GM18499 (cell line): ENCODE measurements around the gene SH2D3A.
"Not testable (repeated sequence)": the region's sequence is repeated elsewhere in the genome, so short reads cannot be mapped to it uniquely, and the experiment has no call there.

Experiments used
- ATAC-seq: cut with Tn5 transposase; IDR thresholded peaks from one replicate; pipeline ENCODE4 v1.9.1; 2021; ENCODE audit warnings: moderate number of reproducible peaks; ENCODE audit not compliant: insufficient read depth, unreplicated experiment

Gene SH2D3A

DNA sequence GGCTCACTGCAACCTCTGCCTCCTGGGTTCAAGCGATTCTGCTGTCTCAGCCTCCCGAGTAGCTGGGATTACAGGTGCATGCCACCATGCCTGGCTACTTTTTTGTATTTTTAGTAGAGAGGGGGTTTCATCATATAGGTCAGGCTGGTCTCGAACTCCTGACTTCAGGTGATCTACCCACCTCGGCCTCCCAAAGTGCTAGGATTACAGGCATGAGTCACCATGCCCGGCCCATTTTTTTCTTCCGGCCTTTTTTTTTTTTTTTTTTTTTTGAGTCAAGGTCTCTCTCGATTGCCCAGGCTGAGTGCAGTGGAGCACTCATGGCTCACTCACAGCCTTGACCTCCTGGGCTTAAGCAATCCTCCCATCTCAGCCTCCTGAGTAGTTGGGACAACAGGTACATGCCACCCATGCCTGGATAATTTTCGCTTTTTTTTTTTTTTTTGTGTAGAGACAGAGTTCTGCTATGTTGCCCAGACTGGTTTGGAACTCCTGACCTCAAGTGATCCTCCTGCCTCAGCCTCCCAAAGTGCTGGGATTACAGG lies 4.9 kb downstream of the SH2D3A start:
- not testable (repeated sequence) for ATAC-seq

DNA sequence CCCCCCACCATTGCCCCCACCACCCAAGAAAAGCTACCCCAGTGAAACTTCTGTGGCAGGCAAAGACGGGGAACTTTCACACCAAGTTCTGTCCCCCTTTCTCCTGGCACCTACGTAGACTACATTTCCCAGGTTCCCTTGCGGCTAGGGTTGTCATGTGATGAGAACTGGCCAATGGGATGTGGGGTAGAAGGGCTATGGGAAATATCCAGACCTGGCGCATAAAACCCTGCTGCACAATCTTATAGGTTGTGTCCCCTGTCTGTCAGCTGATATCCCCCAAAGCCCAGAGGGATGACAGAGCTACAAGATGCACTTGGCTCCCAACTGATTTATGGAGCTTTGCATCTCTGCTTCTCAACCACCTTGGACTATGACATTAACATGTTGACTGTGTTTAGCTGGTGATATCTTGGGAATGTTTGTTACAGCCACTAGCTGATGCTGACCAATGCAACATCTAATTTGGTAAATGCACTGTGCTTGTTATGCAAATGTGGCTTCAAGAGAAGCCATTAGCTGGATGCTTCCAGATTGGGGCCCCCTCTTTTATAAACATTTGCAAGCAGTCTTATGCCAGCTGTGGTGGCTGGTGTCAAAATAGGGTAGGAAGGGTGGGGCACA lies 6.1 kb downstream of the SH2D3A start:
- no peak for ATAC-seq

DNA sequence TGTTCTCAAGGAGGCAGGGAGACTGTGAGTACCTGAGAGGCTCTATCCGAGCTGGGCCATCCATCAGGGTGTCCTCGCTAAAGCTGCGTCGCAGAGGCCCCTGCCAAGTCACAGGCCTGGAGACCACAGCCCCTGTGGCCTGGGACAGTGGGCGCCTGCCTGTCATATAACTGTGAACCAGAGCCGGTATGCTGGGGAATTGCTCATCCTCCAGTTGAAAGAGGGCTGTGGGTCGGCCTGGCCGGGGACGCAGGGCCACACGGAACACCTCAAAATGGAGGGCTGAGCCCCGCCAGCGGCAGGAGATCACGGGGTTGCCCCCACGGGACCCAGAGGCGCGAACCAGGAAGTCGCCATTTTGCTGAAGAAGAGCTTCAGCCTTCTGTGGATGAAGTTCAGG lies 6.6 kb downstream of the SH2D3A start:
- no peak for ATAC-seq

DNA sequence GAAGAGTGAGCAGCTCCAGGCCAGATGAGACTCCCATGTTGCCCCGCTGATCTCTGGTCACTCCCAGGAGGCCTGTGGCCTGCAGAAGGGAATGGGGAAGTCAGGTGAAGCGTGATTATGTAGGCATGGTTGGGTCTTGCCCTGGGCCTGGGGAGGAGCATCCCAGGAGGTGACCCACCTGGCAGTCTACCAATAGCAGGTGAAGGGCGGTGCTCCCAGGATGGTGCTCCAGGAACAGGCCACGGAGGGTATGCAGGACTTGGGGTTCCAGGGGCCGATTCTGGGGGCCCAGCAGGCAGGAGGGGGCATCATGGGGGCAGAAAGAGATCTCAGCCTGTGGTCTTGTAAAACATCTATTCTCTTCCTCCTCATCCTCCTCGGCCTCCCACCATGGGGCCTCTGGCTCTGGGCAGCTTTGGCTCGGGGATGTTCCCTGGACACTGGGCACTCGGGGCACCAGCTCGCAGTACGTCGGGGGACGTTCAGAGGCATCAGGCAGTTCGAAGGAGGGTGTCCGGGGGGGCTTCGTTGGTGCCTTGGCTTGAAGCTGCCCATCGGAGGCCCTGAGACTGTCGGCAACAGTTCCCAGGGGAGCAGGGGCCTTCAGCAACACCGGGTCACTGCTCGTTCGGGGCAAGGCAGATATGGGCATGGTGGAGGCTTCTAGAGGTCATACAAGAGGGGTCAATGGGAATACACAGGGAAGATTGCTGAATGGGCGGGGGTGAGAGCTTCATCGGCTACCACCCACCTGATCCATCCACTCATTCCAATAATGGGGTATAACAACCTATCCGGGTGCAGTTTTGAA lies 12.4 kb downstream of the SH2D3A start:
- ATAC-seq, result no peak

DNA sequence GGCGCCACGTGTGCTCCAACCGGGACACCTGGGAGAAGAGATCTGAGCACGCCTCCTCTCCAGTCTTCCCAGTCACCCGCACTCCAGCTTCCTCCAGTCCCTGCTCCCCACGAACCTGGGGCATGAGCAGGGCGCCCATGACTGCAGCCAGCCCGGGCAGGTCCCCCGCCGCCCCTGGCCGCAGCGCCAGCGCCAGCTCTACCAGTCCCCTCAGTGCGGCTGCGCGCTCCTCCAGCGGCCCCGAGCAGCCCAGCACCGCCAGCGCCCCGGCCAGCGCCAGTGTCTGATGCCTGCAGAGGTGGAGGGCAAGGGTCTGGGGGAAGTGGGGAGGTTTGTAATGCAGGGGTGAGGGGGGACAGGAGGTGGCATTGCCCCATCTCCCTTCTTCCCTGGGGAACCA lies 13.1 kb downstream of the SH2D3A start:
- ATAC-seq, result no peak

DNA sequence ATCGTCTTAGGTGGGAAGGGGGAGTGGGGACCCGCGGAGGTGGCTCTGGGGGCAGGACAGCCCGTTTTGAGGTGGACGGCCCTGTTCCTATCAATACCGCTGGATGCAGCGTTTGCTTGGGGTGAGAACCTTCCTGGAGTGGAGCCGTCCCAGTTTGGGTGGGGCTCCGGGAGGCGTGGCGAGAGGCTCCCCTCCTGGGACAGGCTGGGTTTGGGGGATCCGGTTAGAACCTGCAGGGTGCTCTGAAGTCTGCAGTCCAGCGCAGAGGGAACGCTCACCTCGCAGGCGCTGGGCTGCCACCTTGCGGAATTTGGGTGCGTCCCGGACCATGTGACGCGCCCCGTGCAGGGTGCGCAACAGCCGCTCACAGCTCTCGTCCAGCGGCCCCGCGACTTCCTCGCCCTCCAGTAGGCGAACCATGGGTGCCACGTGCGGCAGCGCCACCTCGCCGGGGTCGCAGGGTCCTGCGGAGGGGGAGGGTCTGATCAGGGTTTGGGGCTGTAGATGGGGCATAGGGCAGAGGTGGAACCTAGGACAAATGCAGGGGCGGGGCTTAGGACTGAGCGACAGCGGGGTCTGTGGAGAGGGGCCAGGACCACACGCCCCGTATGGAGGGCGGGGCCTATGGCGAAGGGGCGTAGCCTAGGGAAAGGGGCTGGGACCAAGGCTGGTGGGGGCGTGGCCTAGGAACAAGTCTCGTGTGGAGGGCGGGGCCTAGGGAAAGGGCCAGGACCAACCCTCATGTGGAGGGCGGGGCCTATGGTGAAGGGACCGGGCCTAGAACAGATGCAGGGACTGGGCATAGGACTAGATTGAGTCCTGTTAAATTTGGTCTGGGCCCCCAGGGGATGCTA lies 13.8 kb downstream of the SH2D3A start:
- ATAC-seq, result no peak

DNA sequence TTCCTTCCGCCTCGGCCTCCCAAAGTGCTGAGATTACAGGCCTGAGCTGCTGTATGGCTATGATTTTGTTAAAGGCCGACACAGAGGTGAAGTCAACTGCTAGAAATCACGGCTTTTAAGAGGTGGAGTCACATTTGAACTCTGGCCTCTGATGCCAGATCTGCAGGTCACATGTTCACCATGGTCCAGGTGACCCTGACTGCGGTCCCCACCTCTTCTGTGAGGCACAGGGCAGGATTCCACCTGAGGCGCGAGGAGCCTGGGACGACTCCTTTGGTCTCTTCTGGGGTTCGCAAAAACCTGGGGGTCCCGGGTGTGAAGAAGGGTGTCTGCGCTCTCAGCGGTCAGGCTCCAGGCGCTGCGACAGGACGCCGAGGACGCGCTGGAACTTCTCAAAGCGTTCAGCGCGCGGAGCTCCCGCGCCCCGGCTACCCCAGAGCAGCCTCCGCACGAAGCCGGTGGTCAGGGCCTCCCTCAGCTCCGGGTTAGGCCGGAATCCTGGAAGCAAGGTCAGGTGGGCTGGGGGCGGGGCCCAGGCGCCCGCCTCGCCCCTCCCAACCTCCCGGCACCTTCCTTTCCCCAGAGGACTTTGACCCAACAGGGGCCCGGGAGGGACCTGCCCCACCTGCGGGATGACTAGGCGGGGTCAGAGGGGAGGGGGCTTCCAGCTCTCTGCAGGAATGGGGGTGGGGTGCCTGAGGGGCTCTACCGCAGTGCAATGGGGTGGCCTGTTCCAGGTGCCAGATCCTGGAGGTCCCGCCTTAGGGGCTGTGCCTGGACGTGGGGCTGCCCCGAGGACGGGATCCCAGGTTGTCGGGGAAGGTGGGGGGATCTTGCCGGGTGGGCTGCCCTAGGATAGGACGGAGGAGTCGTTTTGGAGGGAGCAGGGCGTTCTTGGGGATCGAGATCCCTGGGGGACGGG lies 14.7 kb downstream of the SH2D3A start:
- ATAC-seq, result no peak

DNA sequence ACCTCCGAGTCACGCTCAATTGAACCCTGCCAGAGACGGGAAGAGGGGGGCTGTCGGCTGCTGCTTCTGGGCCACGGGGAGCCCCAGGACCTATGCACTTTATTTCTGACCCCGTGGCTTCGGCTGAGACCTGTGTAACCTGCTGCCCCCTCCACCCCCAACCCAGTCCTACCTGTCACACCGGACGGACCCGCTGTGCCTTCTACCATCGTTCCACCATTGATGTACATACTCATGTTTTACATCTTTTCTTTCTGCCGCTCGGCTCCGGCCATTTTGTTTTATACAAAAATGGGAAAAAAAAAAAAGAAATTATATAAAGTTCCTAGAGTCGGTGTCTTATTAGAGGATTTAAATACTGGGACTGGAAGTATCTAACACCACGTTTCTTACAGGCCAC lies 16.0 kb downstream of the SH2D3A start:
- no peak for ATAC-seq

DNA sequence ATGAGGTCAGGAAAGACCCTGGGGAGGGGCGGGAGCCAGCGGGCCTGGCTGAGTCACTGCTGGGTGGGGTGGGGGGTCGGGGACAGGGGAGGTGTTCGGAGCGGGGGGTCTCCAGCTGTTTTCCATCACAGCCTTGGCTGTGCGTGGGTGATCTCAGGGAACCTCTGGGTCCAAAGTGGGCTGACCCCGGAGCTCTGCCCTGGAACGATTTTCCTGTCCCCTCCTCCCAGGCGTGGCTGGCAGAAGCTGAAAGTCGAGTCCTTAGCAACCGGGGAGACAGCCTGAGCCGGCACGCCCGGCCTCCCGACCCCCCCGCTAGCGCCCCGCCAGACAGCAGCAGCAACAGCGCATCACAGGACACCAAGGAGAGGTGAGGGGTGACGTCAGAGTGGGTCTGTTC lies 17.2 kb downstream of the SH2D3A start:
- ATAC-seq, result no peak

DNA sequence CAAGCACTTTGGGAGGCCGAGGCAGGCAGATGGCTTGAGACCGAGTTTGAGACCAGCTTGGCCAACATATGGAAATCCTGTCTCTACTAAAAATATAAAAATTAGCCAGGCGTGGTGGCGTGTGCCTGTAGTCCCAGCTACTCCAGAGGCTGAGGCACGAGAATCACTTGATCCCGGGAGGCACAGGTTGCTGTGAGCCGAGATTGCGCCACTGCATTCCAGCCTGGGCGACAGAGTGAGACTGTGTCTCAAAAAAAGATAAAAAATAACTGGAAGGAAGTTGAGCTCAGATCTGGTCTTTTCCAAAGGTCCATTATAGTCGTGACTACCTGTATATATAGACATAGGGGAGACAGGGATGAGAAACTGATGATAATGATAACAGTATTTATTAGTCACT lies 18.7 kb downstream of the SH2D3A start:
- not testable (repeated sequence) for ATAC-seq

DNA sequence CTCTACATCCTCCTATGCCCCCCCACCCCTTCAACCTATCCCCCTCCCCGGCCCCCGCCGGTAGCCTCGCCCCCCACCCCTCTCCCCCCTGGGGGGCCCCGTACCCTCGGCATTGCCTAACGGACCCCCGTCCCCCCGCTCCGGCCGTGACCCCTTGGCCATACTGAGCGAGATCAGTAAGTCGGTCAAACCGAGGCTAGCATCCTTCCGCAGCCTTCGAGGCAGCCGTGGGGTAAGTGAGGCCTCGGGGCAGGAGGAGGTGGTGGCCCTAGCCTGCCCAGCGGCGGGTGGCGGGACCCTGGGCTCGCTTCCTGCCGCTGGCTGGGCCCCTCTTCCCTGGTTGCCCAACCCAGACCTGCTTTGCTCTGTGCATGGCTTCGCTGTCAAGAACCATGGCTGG lies 21.3 kb downstream of the SH2D3A start:
- ATAC-seq, result no peak

DNA sequence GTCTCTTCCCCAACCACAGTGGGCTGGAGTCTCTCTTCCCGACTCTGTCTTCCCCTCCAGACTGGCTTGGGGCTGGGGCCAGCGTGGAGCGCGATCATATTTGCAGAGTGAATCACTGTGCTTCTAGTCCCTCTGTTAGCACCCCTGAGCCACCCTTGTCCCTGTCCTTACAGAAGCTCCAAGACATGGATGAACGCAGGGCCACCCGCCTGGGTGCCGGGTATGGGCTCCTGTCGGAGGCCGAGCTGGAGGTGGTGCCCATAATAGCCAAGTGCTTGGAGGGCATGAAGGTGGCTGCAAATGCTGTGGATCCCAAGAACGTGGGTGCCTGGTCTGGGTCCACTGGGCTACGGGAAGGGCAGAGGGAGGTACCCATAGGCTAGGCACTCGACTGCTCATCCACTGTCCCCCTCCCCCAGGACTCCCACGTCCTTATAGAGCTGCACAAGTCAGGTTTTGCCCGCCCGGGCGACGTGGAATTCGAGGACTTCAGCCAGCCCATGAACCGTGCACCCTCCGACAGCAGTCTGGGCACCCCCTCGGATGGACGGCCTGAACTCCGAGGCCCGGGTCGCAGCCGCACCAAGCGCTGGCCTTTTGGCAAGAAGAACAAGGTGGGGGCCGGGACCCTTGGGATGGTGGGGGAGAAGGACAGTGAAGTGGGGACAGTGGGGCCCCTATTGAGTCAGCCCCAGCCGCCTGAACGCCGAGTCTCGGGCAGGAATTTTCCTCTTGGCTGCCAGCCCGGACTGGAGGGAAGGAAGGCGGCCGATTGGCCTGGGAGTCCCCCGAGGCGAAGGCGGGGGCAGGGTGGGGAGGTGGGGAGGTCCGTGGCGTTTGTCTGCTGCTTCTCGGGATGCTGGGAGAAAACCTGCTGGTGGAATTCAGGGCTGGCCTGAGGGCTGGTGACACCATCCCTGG lies 22.6 kb downstream of the SH2D3A start:
- no peak for ATAC-seq

DNA sequence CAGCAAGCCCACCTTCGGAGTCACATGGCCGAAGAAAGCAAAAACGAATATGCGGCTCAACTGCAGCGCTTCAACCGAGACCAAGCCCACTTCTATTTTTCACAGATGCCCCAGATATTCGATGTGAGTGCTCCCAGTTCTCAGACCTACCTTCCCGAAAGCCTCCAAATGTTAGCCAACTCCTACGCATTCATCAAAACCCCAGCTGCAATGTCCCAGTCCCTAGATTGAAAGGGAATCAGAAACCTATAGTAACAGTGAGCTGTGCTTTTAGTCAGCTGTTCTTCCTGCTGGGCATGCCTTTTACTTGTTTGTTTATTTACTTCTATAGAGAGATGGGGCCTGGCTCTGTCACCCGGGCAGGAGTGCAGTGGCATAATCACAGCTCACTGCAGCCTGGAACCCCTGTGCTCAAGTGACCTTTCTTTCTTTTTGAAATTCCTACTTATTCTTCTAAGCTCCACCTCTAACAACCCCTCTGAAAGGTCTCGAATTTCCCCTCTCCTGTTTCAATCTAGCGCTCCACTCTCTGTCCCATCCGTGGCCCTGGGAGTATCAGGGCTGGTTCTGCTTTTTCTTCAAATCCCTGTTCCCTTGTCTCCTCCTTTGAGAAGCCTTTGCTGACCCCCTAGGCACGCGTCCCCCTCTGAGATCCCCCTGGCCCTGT lies 23.4 kb downstream of the SH2D3A start:
- ATAC-seq, result no peak

DNA sequence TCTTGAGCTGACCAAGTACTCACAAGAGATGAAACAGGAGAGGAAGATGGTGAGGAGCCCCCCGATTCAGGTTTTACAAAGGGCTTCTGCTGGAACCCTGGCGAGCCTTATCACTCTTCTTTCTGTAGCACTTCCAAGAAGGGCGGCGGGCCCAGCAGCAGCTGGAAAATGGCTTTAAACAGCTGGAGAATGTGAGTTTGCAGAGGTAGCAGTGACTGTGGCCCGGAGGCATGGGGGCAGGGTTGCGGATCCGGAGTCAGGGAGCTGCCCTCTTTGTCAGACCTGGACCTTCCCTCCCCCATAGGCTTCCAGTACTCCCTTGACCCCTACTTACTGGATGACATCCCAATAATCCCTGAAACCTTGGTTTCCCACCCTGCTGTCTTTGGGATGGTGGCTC lies 24.2 kb downstream of the SH2D3A start:
- no peak for ATAC-seq

DNA sequence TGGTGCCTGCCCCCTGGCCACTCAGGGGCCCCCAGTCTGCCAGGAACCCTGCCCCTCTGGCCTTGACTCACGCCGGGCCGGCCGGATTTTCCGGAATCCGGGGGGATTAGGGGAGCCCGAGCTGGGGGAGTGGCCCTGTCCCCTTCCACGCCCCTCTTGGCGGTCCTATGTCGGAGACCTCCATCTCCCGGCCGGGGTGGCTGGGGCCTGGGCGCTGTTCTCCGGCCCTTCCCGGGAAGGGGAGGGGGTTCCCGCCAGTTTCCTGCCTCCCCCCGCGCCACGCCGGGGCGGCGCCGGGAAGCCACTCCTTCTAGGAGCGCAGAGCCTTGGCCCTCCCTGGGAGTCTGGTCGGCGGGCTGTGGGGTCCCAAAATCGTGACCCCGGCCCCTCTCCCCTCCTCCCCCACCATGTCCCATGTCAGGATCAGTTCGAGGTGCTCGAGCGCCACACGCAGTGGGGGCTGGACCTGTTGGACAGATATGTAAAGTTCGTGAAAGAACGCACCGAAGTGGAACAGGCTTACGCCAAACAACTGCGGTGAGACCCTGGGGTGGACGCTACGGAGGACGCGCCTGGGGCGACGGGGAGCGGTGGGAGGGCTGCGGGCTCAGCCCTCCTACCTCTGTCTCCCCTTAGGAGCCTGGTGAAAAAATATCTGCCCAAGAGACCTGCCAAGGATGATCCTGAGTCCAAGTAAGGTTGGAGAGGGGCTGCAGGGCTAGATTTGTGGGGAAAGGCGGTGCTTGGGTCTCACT lies 26.5 kb downstream of the SH2D3A start:
- no peak for ATAC-seq

DNA sequence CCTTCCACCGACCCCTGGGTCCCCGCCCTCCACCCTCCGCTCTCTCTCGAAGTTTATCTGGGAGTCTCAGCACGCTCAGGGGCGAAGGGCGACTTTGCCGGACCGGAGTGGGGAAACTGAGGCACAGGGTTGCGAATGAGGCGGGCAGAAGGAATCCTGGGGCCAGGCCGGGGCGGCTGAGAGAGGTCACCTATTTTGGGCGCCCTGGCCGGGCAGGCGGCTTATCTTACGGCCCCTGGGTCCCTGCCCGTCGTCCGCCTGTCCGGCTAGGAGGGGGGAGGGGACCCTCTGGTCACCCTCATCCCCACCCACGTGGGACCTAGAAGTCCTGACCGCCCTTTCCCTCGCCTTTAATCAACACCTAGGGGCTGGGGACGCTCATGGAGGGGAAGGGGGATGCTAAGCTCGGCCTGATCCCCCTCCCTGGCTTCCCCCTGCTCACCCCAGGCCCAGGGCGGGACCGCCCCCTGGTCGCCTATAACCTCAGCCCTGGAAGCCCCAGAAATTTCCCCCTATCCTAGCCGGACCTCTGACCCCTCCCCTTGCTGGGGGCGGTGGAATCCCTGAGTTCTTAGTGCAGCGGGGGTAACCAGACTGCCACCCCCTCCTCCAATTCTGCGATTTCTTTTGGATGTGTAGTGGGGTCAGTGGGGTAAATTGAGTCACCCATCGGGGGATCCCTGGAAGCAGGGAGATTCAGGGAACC lies 27.2 kb downstream of the SH2D3A start:
- no peak for ATAC-seq

DNA sequence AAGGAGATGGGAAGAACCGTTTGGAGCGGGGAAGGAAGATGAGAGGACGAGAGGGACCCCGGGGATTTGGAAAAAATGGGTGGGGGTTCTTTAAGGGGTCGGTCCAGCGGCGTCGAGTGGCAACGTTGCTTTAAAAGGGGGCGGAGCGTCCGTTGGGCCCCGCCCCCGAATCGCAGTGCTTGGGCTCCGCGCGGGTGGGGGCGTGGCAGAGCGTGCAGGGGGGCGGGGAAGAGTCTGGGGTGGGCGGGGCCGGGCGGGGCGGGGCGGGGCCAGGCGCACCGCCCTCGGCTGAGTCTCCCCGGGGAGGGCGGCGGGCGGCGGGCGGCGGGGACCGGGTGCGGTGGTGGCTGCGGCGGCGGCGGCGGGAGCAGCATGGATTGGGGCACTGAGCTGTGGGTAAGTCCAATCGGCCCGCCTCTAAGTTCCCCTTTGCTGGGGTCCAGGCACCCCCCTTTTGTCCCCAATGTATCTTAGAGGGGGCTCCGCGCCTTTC lies 27.8 kb downstream of the SH2D3A start, which contains the start of gene TRIP10:
Gene TRIP10, plus strand, starts transcription at position 291 of the 493 bp plus-strand sequence. Its CDS starts 82 bp downstream, at position 373.
- no peak for ATAC-seq
